Measurements from ENCODE around the gene XPR1.
"Not testable (repeated sequence)": the region's sequence is repeated elsewhere in the genome, so short reads cannot be mapped to it uniquely, and the experiment has no call there.

XPR1 gene

DNA sequence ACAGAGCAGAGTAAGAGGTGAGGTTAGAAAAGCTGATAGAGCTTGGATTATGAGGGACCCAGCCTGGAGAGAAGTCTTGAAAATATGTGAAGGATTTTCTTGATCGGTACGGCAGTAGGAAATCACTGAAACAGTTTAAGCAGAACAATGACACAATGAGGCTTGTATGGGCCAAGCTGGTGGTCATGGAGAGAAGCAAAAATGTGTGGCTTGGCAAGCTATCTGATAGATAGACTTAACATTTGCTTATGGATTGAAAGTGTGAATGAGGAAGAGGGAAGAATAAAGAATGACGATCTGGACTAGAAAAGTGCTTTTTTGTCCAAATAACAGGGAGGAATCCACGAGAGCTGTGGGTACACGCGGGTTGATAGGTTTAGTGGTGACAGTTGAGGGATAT is 15.4 kb upstream of the XPR1 start:
- DNase-seq, result no peak

DNA sequence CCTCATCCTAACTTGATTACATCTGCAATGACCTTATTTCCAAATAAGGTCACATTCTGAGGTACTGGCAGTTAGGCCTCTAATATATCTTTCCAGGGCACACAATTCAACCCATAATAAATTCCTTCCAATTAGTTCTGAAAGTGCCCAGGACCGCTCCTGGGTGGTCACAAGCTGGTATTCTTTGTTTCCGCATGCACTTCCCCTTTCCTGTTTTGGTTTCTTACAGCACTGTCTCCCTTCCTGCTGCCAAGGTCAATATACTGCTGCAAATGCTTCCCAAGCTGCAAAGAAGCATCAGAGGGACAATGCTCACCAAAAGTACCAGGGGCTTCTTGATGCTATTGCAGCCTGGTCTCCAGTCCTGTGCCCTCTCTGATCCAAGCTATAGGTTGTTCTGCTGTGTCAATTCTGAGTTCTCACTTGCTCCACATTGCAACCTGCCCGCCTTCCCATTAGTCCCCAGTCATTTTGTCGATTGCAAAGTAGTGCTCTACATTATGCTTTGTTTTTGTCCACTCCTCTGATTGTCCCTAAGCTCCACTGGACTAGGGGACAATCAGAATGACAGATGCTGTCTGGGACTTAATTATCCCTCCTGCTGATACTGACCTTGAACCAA is 13.9 kb upstream of the XPR1 start:
- no peak for DNase-seq

GRCh38 chr1:180620581-180620980 is 11.2 kb upstream of the XPR1 start:
- DNase-seq, result no peak

DNA sequence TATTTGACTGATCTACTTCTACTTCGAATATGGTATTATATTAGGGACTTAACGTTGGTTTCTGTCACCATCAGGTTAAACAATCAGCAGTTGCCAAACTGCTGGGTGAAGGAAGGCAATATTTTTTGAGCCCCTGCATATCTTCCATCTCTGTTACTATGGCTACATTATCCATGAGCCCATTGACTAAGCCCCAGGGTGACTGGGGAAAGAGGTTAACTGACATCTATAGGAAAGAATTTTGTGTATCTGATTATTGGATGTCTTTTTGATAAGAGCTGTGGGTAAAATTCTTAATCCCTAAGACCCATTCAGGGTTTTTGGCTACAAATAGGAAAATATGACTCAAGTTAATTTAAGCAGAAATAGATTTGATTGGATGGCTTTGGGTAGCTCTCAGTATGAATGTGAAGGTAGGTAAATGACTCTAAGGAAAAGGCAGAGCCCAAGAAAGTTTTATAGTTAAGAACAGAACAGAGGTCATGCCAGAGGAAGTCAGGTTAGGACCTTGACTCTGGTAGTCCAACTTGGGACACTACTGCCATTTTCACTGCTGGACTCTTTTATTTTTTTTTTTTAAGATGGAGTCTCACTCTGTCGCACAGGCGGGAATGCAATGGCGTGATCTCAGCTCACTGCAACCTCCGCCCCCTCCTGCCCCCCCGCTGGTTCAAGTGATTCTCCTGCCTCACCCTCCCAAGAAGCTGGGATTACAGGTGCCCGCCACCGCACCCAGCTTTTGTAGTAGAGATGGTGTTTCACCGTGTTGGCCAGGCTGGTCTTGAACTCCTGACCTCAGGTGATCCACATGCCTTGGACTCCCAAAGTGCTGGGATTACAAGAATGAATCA is 8.9 kb upstream of the XPR1 start:
- DNase-seq, result no peak

DNA sequence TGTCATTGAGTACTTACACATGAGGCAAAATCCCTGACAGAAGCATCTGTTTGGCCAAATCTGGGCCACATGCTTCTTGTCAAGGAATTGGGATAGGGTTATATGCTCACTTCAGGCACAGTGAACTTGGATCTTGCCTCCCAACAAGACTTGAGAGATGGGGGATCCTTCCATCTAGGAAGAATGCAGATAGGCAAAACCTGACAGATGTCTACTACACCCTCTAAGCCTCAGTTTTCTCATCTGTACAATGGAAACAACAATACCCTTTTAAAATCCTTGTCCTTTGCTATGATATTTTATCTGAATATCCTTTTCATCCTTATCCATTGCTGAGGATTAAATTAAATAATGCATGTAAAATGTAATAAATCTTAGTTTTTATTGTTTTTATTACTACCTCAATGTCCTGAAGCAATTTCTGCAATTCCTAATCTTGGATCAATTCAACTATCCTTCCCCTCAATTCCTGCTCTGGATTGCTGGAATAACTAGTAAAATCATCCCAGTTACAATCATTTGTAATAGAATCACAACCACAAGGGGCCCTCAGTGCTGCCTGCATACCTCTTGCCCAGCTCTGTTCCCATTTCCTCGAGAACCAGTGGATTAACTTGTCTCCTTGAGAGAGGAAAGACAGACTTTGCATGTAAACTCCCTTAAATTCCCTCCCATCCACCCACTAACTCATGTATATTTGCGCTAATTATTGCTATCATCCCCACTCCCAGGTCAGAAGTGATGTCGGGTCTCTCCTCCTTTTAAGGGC is 8.1 kb upstream of the XPR1 start:
- DNase-seq, result no peak

- DNase-seq, result no peak
Observed at GRCh38 chr1:180626711-180627110, 5.1 kb upstream of the XPR1 start.

- DNase-seq, result no peak
Observed at GRCh38 chr1:180627411-180627810, 4.4 kb upstream of the XPR1 start.

GRCh38 chr1:180628646-180629045 is 3.2 kb upstream of the XPR1 start:
- no peak for DNase-seq

DNA sequence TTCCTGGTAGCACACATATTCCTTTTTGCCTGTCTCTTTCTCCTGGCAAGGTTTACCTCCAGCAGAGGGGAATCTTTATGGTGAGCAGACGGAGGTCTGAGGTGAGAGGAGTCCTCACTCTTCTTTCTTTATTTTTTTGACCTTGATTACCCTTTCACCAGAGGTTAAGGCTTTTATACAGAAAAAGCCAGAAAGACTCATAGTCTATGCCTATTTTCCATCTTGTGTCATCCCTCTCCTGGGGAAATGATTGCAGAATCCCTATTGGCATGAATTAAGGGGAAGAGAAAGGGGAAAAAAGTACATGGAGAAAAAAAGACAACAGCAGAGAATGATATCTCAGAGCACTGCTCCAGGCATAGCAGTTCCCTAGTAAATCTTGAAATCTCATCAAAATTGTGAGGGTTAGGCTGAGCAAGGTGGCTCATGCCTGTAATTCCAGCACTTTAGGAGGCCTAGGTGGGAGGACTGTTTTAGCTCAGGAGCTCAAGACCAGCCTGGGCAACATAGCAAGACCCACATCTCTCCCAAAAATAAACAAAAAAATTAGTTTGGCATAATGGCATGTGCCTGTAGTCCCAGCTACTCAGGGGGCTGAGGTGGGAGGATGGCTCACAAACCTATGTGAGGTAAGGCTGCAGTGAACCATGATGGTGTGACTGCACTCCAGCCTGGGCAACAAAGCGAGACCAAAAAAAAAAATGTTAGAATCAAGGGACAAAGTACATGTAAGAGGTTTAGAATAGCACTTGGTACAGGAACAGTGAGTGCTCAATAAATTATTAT is 1.2 kb upstream of the XPR1 start:
- no peak for DNase-seq

- DNase-seq, result no peak
Observed at GRCh38 chr1:180631194-180631765, 542 bp upstream of the XPR1 start.

- peak; percentile 42 for DNase-seq
Observed at GRCh38 chr1:180632326-180633056, 669 bp downstream of the XPR1 start.

- no peak for DNase-seq
Observed at GRCh38 chr1:180633057-180634056, 1.5 kb downstream of the XPR1 start.

- no peak for DNase-seq
Observed at GRCh38 chr1:180636138-180636537, 4.3 kb downstream of the XPR1 start.

DNA sequence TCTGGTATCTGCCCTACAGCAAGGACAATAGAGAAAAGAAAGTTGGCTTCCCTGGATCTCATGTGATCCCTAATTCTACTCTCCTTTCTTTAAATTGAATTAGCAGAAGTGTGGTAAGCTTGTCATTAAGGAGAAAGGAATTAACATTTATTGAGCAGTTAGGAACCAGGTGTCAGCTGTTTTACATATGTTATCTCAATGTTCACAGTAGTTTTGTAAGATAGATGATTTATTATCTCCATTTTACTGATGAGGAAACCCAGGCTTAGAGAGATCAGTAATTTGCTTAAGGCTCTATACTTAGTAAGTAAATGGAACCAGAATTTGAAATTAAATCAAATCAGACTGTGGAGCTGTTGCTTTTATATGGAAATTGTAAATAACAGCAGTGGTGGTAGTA is 8.0 kb downstream of the XPR1 start:
- DNase-seq, result no peak

DNA sequence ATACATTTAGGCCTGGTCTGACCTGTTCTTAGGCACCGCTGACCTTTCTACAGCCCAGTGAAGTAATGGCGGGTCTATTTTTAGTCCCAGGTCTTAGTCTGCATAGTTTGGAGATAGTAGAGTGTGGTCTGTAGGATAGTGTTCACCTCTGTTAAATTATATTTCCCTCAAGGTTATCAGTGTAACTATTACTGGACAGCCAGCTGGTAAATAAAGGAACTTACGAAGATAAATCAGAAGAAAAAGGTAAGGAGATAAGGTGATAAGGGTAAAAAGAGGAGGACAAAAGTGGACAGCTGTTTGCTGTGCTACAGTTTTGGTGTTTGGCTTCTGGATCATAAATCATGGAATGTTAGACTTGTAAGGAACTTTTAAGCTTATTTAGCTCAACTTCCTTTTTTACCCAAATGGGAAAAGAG is 8.7 kb downstream of the XPR1 start:
- DNase-seq, result no peak

- no peak for DNase-seq
Observed at GRCh38 chr1:180641662-180642061, 9.8 kb downstream of the XPR1 start.

DNA sequence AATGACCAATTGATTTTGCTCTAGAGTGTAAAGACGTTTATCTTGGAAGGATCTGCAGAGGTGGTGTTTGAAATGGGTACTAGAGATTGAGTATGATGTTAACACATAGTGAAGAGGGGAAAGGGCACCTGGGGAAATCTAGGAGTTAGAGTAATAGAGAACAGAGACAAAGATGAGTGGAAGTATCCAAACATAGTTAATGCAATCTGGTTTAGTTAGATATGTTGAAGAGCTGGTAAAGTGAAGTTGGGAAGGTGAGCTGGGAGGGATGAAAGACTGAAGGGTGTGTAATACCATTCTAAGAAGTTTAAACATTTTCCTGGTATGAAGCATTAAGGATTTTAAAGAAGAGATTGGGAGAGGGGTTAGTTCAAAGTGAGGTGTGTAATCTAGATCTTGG is 11.0 kb downstream of the XPR1 start:
- DNase-seq, result no peak

GRCh38 chr1:180643693-180644092 is 11.9 kb downstream of the XPR1 start:
- no peak for DNase-seq

GRCh38 chr1:180644526-180645192 is 12.8 kb downstream of the XPR1 start:
- DNase-seq, result no peak

- not testable (repeated sequence) for DNase-seq
Observed at GRCh38 chr1:180645261-180645660, 13.4 kb downstream of the XPR1 start.

Data from activated T-cell treated with anti-CD3 and anti-CD28 coated beads for 4 hours (primary cell).